Calu3 (cell line): ENCODE results near the gene TRERF1. TPM values are rescaled to one million over a fixed set of nuclear protein-coding genes. Genes with fewer than 3 reads are reported as not detected.

Experiments
- BruUV-seq: library from RNA; stranded (reverse); fragments of 400-500 nt; replicated peaks from 2 replicates; lab custom pipeline; 2021; lab: Mats Ljungman, UMichigan
- CTCF ChIA-PET: fragments of 300-600 bp; sonication (Branson Sonifier 250); formaldehyde crosslinking; loops from one replicate; lab custom pipeline; 2022; ENCODE audit warnings: antibody characterized with exemption; lab: Charles Lee
- DNase-seq: peaks from one replicate; pipeline ENCODE4 v3.0.0; 2022
- H3K27ac Mint-ChIP-seq: one replicate; pipeline ENCODE4 v1.8.0; 2022; ENCODE audit warnings: mixed read lengths; ENCODE audit not compliant: unreplicated experiment
- H3K27me3 Mint-ChIP-seq: one replicate; pipeline ENCODE4 v1.8.0; 2022; ENCODE audit warnings: mixed read lengths; ENCODE audit not compliant: unreplicated experiment
- H3K36me3 Mint-ChIP-seq: one replicate; pipeline ENCODE4 v1.8.0; 2022; ENCODE audit warnings: mild to moderate bottlenecking, moderate library complexity, mixed read lengths; ENCODE audit not compliant: insufficient read depth, unreplicated experiment
- H3K4me1 Mint-ChIP-seq: one replicate; pipeline ENCODE4 v1.8.0; 2022; ENCODE audit warnings: mild to moderate bottlenecking, low read depth, mixed read lengths; ENCODE audit not compliant: unreplicated experiment
- H3K4me3 Mint-ChIP-seq: one replicate; pipeline ENCODE4 v1.8.0; 2022; ENCODE audit warnings: mild to moderate bottlenecking, low read depth, moderate library complexity, mixed read lengths; ENCODE audit not compliant: unreplicated experiment
- H3K9me3 Mint-ChIP-seq: one replicate; pipeline ENCODE4 v1.8.0; 2022; ENCODE audit warnings: low read depth, mixed read lengths; ENCODE audit not compliant: unreplicated experiment
- CTCF ChIP-seq: fragments of 200-600 bp; IDR thresholded peaks from one replicate; pipeline ENCODE4 v1.8.0; 2022; ENCODE audit warnings: antibody characterized with exemption; ENCODE audit not compliant: unreplicated experiment
- intact Hi-C: fragments of 100-400 bp; cut with micrococcal nuclease; formaldehyde crosslinking; loops from one replicate; pipeline ENCODE4 v1.10.0; 2022; ENCODE audit not compliant: unreplicated experiment
- total RNA-seq: library from RNA; stranded (reverse); gene quantifications from 2 replicates; pipeline ENCODE4 v1.2.3, GENCODE V29; 2022

Gene TRERF1
- total RNA-seq, 1 experiment from 2014 or later = 1.4 TPM

GRCh38 chr6:42460883-42461282 lies 9.2 kb upstream of the TRERF1 start:
- BruUV-seq = no TSS peak
- Mint-ChIP-seq H3K27ac (no peak overlapping the region), H3K4me3 (no peak overlapping the region), H3K36me3 (no peaks in the 10 kb centered on the region), H3K4me1 (no peaks in the 10 kb centered on the region), H3K9me3 (no peaks in the 10 kb centered on the region), H3K27me3 (no peaks in the 10 kb centered on the region)
- DNase-seq = no peak
- TF ChIP-seq CTCF = no peak
- CTCF ChIA-PET = no interaction called here
- intact Hi-C loops = no loop called here

GRCh38 chr6:42459888-42460287 lies 8.2 kb upstream of the TRERF1 start:
- no peaks in the 10 kb centered on the region for H3K9me3 Mint-ChIP-seq
- no peak overlapping the region for H3K4me3 Mint-ChIP-seq
- DNase-seq = no peak
- intact Hi-C loops = loop anchor here (10.0 kb wide), 1 partner anchor 205 kb away; no protein-coding TSS in a partner anchor
- no peaks in the 10 kb centered on the region for H3K27me3 Mint-ChIP-seq
- BruUV-seq = no TSS peak
- no peak for TF ChIP-seq CTCF
- no peaks in the 10 kb centered on the region for H3K36me3 Mint-ChIP-seq
- no peak overlapping the region for H3K27ac Mint-ChIP-seq
- no peaks in the 10 kb centered on the region for H3K4me1 Mint-ChIP-seq
- CTCF ChIA-PET = no interaction called here

- no peak for TF ChIP-seq CTCF
- no TSS peak for BruUV-seq
- intact Hi-C loops = loop anchor here (5.0 to 10.0 kb wide), 3 partner anchors 78 to 200 kb away; no protein-coding TSS in a partner anchor
- Mint-ChIP-seq H3K36me3 (peaks cover 36% of the 10 kb centered on the region), H3K9me3 (no peaks in the 10 kb centered on the region), H3K27me3 (peaks cover 32% of the 10 kb centered on the region), H3K4me1 (peaks cover 20% of the 10 kb centered on the region), H3K27ac (peak overlapping the region; percentile 46), H3K4me3 (peak overlapping the region; percentile 98)
- peak; percentile 51 for DNase-seq
- CTCF ChIA-PET = interaction anchor here (0.6 to 1.3 kb wide), 5 partner anchors 25 to 215 kb away, joined by 3 to 6 read pairs (median 3); no protein-coding TSS in a partner anchor
These were observed 2.7 kb upstream of the TRERF1 start for GRCh38 chr6:42454428-42454791.

- H3K4me1 Mint-ChIP-seq = peaks cover 20% of the 10 kb centered on the region
- intact Hi-C loops = loop anchor here (5.0 to 10.0 kb wide), 3 partner anchors 78 to 199 kb away; no protein-coding TSS in a partner anchor
- DNase-seq = peak; percentile 21
- H3K9me3 Mint-ChIP-seq = no peaks in the 10 kb centered on the region
- H3K27ac Mint-ChIP-seq = peak overlapping the region; percentile 46
- TF ChIP-seq CTCF = no peak
- H3K36me3 Mint-ChIP-seq = peaks cover 36% of the 10 kb centered on the region
- CTCF ChIA-PET = interaction anchor here (0.6 to 1.3 kb wide), 6 partner anchors 24 to 214 kb away, joined by 3 to 6 read pairs (median 3); no protein-coding TSS in a partner anchor
- peak overlapping the region; percentile 98 for H3K4me3 Mint-ChIP-seq
- no TSS peak for BruUV-seq
- H3K27me3 Mint-ChIP-seq = peaks cover 32% of the 10 kb centered on the region
These were observed 2.1 kb upstream of the TRERF1 start for GRCh38 chr6:42453654-42454427.
